HG03139 (cell line): ENCODE measurements around the gene TMEM185B.

Source experiments
- ATAC-seq: cut with Tn5 transposase; IDR thresholded peaks from one replicate; pipeline ENCODE4 v1.9.1; 2021; ENCODE audit not compliant: unreplicated experiment

The TMEM185B gene

GRCh38 chr2:120252225-120253020 is 29.2 kb upstream of the TMEM185B start, which contains the start of gene RALB:
Gene RALB (plus strand): TSS chr2:120252852. CDS start chr2:120278665, 25,813 bp downstream.
- peak; percentile 90 for ATAC-seq

DNA sequence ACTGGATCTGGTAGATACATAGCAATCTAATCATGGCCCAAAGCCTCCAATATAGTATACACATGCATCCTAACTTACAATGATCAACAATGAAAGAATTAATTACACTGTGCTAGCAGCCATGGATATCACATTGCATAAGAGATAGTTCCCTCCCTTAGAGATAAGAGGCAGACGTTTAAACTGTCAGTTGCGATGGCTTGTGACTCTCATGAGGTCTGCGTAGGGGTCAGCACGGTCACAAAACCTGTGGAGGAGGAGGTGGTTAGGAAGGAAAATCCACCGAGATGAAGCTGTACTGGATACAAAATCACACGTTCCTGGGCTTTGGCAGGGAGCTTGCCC is 28.7 kb upstream of the TMEM185B start:
- no peak for ATAC-seq

- no peak for ATAC-seq
Measured at GRCh38 chr2:120251078-120251477, 27.9 kb upstream of the TMEM185B start.

DNA sequence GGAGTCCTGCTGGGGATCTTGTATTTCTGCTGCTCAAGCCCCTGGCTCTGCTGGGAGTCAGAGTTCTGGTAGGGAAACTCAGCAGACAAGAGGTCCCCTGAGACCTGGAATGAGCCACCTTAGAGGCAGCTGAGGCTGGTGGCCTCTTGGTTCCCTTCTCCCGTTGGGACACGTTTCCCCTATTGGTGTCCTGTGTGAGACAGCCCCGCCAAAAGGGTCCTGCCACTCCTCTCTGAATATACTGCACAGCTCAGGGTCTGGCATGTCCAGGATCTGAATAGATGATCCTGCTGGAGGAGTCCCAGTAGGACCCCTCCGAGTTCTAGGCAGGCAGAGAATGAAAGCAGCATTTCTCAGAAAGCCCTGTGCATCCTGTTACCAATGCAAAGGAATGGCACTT is 27.4 kb upstream of the TMEM185B start:
- ATAC-seq: no peak

GRCh38 chr2:120247851-120248250 is 24.7 kb upstream of the TMEM185B start:
- ATAC-seq: no peak

- ATAC-seq: no peak
Measured at GRCh38 chr2:120246546-120247300, 23.5 kb upstream of the TMEM185B start.

- ATAC-seq: no peak
Measured at GRCh38 chr2:120245520-120246332, 22.5 kb upstream of the TMEM185B start.

- ATAC-seq: no peak
Measured at GRCh38 chr2:120244656-120245519, 21.7 kb upstream of the TMEM185B start.

GRCh38 chr2:120243875-120244553 is 20.8 kb upstream of the TMEM185B start:
- no peak for ATAC-seq

GRCh38 chr2:120243211-120243610 is 20.0 kb upstream of the TMEM185B start:
- ATAC-seq: no peak

DNA sequence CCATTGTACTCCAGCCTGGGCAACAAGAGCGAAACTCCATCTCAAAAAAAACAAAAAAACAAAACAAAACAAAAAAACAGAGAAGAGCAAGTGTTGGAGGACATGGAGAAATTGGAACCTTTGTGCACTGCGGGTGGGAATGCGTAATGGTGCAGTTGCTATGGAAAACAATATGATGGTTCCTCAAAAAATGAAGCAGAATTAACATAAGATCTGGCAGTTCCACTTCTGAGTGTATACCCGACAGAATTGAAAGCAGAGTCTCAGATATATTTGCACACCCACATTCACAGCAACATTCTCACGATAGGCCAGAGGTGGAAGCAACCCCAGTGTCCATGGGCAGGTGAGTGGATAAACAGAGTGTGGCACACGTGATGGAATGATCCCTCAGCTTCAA is 18.5 kb upstream of the TMEM185B start:
- ATAC-seq: no peak

- ATAC-seq: no peak
Measured at GRCh38 chr2:120240901-120241429, 17.8 kb upstream of the TMEM185B start.

- ATAC-seq: no peak
Measured at GRCh38 chr2:120239488-120240287, 16.5 kb upstream of the TMEM185B start.

DNA sequence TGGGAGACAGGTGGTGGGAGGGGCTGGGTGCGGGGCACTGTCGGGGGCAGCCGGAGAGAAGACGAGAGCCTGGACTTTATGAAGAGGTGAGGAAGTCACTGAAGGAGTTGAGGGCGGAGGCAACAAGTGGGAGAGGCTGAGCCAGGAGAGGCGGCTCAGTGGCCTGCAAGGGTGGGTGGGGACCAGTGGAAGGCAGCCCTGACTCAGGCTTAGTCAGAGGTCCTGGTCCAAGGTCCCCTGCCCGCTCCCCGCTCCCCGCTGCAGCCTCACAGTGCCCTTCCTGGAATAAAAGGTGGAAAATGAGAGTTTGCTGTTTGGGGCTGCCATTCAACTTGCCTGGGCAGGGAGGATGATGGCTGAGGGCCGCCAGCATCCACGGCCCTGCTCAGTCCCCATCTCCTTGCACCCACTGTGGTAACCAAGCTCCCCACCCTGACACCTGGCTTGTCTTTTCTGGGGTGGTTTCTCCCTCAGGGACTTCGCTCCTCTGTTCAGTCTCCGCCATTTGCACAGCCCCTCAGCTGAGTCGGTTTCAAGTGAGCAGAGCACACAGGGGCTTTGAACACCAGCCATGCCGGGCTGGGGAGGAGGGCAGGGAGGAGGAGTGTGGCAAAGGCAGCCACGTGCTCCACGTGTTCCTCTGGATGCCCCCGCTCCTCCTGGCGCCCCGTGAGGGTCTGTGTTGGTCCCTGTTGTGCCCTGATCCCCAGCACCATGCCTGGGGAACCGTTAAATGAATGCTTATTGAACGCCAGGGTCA is 15.7 kb upstream of the TMEM185B start:
- ATAC-seq: no peak

GRCh38 chr2:120237491-120237902 is 14.3 kb upstream of the TMEM185B start:
- ATAC-seq: no peak

DNA sequence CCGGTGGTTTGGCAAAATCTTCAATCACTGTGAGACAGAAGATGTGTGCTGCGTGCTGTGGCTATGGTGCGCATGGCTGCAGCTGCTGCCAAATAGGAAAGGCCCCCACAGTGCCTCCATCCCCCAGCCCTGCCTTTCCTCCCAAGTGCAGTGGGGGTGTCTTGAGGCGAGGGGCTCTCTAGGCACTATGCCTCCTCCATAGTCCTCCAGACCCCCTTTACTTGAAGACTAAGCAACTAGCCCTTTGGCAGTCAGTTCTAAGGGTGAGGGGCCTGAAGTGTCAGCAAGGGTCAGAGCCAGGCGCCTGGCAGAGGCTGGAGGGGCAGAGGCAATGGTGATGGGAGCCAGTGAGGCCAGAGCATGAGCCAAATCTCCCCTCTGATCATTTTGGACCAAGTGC is 13.6 kb upstream of the TMEM185B start:
- no peak for ATAC-seq

DNA sequence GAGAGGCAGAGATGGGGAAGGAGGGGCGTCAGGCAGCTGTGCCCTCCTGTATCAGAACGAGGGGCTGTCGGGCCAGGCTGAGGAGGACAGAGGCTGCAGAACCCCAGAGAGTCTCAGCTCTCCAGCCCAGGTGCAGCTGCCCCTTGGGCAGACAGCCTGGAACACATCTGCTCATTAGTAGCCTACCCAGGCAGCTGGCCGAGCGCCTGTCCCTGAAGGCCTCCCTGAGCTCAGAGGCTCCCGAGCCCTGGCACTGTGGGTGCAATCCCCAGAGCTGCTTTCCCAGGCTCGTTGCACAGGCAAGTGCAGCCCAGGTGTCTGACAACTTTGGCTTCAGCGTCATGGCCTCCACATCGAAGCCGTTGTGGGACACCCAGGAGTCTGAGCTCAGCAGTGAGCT is 13.1 kb upstream of the TMEM185B start:
- ATAC-seq: no peak

DNA sequence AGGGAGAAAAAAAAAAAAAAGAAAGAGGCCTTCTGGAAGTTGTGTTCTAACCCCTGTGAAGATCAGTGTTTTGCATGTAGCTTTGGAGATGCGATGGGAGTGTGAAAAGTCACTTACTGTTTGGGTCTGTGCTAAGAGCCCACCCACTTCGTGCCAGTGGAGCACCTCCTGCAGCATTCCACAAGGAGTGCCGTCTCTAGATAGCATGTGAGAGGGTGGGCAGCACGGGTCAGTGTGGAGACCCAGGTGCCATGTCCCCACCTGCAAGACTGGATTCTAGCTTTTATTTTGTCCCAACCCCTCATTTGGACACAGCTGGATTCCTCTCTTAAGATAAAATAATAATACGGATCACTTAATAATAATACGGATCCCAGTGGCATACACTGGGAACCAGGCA is 12.5 kb upstream of the TMEM185B start:
- no peak for ATAC-seq
